Effector memory CD4-positive, alpha-beta T cell (primary cell): ENCODE results near the gene KNDC1.
"Not testable (repeated sequence)": the region's sequence is repeated elsewhere in the genome, so short reads cannot be mapped to it uniquely, and the experiment has no call there.

ENCODE experiments used
- DNase-seq, 3 donors: peaks; one replicate each; pipeline ENCODE4 v3.0.0-alpha.2; 2020
- H3K27ac ChIP-seq: 2 replicates; pipeline ENCODE4 v1.7.0; 2013; ENCODE audit warnings: mild to moderate bottlenecking, low read length, moderate library complexity; ENCODE audit not compliant: insufficient read depth, poor library complexity, severe bottlenecking
- H3K27me3 ChIP-seq: replicated peaks from 2 replicates; pipeline ENCODE4 v1.7.0; 2013; ENCODE audit warnings: mild to moderate bottlenecking, low read length; ENCODE audit not compliant: insufficient read depth, control insufficient read depth, poor library complexity, severe bottlenecking
- H3K36me3 ChIP-seq: 2 replicates; pipeline ENCODE4 v1.7.0; 2013; ENCODE audit warnings: mild to moderate bottlenecking, low read length, moderate library complexity; ENCODE audit not compliant: control insufficient read depth, insufficient read depth
- H3K4me1 ChIP-seq: 2 replicates; pipeline ENCODE4 v1.7.0; 2013; ENCODE audit warnings: low read length, mild to moderate bottlenecking; ENCODE audit not compliant: control insufficient read depth, insufficient read depth, poor library complexity, severe bottlenecking
- H3K4me3 ChIP-seq: 2 replicates; pipeline ENCODE4 v1.7.0; 2013; ENCODE audit warnings: low read length, low read depth, mild to moderate bottlenecking; ENCODE audit not compliant: insufficient read depth, poor library complexity, severe bottlenecking
- H3K9me3 ChIP-seq: 2 replicates; pipeline ENCODE4 v1.7.0; 2013; ENCODE audit warnings: mild to moderate bottlenecking, low read length, moderate library complexity; ENCODE audit not compliant: control insufficient read depth

The KNDC1 gene

DNA sequence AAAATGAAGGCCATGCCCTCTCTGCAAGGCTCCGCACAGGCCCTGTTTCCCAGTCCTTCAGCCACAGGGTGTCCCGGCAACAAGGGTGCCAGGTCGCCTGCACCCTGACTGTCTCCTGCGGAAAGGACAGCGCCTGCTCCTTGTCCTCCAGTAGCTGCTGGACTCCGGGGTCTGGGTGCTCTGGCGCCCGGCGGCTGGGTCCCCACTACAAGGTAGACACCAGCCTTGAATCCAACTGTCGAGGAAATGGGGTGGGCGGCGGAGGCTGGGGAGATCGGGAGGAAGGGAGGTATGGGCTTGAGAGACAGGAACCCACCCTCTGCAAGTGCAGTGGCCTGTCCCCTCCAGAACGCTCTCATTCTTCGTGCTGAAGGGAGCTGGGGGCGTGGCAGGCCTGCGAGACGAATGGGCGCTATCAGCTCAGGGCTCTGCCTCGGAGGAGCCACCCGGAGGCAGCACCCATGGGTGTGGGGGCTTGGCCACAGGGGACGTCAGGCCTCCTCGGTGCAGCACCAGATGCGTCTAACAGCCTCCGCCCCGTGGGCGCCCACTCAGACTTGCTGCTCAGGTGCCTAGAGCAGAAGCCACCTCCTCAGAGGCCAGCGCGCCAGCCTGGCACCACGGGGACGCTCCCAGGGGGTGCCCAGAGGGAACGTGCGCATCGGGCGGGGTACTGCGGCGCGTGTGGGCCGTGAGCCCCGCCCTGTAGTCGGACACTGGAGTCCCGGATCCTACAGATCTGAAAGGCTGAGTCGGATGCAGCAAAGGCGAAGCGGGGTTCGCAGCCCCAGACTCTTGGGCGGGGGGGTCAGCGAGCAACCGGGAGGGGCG lies 101.1 kb downstream of the KNDC1 start:
- peak; percentile 52 to 66 (median 57) for DNase-seq
- Histone ChIP-seq H3K4me3 (peak overlapping the region; percentile 60), H3K9me3 (no peaks in the 10 kb centered on the region), H3K27ac (peak overlapping the region; percentile 90), H3K4me1 (peaks cover 72% of the 10 kb centered on the region), H3K36me3 (peaks cover 10% of the 10 kb centered on the region), H3K27me3 (no peaks in the 10 kb centered on the region)

DNA sequence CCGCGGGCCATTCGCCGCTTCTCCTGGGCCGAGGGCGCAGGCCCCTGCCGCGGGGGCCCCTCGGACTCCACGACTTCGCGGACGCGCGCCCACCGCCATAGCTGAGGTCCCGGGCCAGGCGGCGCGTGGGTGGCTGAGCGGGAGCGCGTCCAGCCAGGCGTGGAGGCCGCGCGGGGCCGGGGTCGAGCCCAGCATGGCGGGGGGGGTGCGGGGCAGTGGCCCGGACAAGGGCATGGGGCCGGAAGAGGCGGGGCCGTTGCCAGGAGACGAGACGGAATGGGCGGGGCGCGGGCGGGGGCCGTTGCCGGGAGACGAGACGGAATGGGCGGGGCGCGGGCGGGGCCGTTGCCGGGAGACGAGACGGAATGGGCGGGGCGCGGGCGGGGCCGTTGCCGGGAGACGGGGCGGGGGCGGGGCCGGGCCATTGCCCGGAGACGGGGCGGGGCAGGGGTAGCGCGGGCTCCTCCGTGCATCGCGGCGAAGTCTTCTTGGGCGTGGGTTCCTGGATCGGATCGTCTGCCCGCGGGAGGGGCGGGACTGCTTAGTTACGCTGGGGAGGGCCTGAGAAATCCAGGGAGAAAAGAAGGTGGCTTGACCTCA lies 101.8 kb downstream of the KNDC1 start:
- H3K9me3 ChIP-seq, result no peaks in the 10 kb centered on the region
- peak overlapping the region; percentile 90 for H3K27ac ChIP-seq
- H3K4me3 ChIP-seq, result peak overlapping the region; percentile 60
- no peaks in the 10 kb centered on the region for H3K27me3 ChIP-seq
- DNase-seq, result peak; percentile 79 to 84 (median 82)
- peaks cover 72% of the 10 kb centered on the region for H3K4me1 ChIP-seq
- peaks cover 14% of the 10 kb centered on the region for H3K36me3 ChIP-seq

DNA sequence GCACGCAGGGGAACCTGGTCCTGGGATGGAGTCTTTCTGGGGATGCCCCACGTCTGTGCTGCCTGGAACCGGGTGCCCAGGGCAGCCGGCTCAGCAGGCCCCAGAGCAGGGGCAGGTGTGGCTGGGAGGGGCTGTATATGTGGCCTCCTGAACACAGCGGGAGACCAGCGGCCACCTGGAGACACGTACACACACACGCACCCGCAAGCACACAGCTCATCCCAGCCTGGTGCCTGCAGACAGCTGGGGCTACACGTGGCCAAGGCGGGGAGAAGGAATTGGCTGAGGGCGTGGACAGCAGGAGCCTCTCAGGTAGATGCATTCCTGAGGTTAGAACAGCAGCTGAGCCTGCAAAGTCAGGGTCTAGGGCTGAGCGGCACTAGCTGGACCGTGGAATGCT lies 102.7 kb downstream of the KNDC1 start:
- H3K4me1 ChIP-seq, result peaks cover 64% of the 10 kb centered on the region
- no peak overlapping the region for H3K4me3 ChIP-seq
- DNase-seq, result no peak
- H3K36me3 ChIP-seq, result peaks cover 22% of the 10 kb centered on the region
- H3K9me3 ChIP-seq, result no peaks in the 10 kb centered on the region
- H3K27me3 ChIP-seq, result no peaks in the 10 kb centered on the region
- peak overlapping the region; percentile 66 for H3K27ac ChIP-seq

DNA sequence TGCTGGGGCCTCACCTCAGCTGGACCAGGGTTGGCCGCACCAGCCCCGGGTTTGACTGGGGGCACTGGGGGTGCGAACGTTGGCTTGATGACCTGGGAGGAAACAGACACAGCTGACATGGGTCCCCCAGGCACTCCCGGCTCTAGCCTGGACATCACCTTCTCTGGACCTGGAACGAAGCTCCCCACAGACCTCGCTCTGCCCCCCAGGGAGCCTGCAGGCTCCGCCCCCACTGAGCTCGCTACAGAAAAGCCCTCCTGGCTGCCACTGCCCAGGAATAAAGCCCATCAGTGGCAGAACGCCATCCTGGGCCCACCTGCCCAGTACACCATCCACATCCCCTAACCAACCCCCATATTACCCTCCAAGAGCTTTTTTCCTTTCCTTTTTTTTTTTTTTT lies 103.7 kb downstream of the KNDC1 start:
- Histone ChIP-seq H3K27me3 (no peaks in the 10 kb centered on the region), H3K9me3 (no peaks in the 10 kb centered on the region), H3K36me3 (peaks cover 32% of the 10 kb centered on the region), H3K27ac (no peak overlapping the region), H3K4me3 (no peak overlapping the region), H3K4me1 (peaks cover 55% of the 10 kb centered on the region)
- DNase-seq, result no peak

DNA sequence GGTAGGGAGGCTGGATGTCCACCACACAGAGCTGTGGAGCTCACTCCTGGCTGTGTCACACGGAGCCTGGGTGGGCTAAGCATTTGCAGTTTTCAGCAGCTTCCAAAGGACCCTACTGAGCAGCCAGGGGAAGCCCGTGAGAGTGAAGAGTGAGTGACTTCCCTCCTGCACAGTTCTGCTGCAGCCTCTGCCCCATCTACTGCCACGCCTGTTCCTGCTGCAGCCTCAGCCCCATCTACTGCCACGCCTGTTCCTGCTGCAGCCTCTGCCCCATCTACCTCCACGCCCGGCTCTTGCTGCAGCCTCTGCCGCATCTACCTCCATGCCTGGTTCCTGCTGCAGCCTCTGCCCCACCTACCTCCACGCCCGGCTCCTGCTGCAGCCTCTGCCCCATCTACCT lies 104.4 kb downstream of the KNDC1 start:
- no peak for DNase-seq
- Histone ChIP-seq H3K4me1 (peaks cover 47% of the 10 kb centered on the region), H3K27ac (peak overlapping the region; percentile 11), H3K36me3 (peaks cover 40% of the 10 kb centered on the region), H3K4me3 (no peak overlapping the region), H3K9me3 (no peaks in the 10 kb centered on the region), H3K27me3 (no peaks in the 10 kb centered on the region)

DNA sequence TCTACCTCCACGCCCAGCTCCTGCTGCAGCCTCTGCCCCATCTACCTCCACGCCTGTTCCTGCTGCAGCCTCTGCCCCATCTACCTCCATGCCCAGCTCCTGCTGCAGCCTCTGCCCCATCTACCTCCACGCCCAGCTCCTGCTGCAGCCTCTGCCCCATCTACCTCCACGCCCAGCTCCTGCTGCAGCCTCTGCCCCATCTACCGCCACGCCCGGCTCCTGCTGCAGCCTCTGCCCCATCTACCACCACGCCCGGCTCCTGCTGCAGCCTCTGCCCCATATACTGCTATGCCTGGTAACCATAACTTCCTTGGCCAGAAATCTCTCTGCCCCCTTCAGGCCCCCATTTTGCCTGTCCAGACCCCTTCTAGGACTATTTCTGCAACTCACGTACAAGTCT lies 105.0 kb downstream of the KNDC1 start:
- Histone ChIP-seq H3K4me1 (peaks cover 41% of the 10 kb centered on the region), H3K36me3 (peaks cover 46% of the 10 kb centered on the region)
- H3K4me3 ChIP-seq, H3K27ac ChIP-seq, H3K9me3 ChIP-seq, DNase-seq, H3K27me3 ChIP-seq: not testable (repeated sequence)

DNA sequence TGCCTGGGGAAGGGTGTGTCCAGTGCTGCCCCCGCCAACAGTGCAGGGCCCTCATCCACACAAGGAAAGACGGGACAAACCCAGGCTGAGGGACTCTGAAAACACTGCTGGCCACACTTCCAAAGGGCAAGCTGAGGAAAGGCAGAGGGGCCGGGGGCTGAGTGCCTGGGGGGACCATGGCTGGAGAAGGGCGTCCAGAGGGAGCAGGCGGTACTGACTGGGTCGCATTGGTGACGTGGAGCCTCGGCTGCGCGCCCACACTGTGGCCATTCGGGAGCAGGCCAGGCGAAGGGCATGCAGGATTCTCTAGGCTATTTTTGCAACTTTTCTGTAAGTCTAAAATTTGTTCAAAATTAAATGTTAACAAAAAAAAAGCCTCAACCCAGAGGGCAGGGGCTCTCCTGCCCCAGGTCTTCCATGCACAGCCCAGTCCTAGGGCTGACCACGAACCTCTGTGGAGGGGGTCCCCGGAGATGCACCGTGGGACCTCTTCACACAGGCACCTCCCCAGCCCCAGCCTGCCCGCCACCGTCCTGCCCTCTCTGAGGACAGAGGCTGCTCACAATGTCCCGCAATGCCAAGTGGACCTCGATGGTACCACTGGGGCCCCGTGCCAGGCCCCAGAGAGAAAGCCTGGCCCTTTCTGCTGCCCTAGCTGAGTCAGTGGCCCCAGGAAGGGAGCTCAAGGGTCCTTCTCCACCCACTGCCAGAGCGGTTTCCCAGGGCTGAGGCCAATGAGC lies 106.2 kb downstream of the KNDC1 start:
- peak overlapping the region; percentile 0 for H3K27ac ChIP-seq
- no peak overlapping the region for H3K4me3 ChIP-seq
- no peaks in the 10 kb centered on the region for H3K27me3 ChIP-seq
- peaks cover 32% of the 10 kb centered on the region for H3K4me1 ChIP-seq
- no peak for DNase-seq
- peaks cover 58% of the 10 kb centered on the region for H3K36me3 ChIP-seq
- H3K9me3 ChIP-seq, result no peaks in the 10 kb centered on the region

DNA sequence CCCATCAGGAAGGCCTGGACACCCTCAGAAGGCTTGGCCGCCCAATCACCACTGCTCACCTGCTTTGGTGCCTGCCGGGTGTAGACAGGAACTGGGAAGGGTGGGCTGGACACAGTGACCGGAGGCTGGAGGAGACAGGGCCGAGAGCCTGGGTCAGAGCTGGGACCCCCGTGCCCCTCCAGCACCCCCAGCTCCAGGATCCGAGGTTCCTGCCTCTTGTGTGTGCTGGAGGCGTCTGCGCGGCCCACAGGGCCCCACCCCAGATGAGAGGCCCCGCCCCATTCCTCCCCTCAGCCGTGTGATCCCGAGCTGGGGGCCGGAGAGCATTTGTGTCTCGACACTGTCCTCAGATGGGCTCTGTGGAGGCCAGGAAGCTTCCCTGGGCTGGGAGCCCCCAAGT lies 107.3 kb downstream of the KNDC1 start:
- H3K27ac ChIP-seq, result peak overlapping the region; percentile 11
- no peaks in the 10 kb centered on the region for H3K27me3 ChIP-seq
- H3K9me3 ChIP-seq, result no peaks in the 10 kb centered on the region
- peaks cover 27% of the 10 kb centered on the region for H3K4me1 ChIP-seq
- peaks cover 67% of the 10 kb centered on the region for H3K36me3 ChIP-seq
- DNase-seq, result no peak
- H3K4me3 ChIP-seq, result no peak overlapping the region

DNA sequence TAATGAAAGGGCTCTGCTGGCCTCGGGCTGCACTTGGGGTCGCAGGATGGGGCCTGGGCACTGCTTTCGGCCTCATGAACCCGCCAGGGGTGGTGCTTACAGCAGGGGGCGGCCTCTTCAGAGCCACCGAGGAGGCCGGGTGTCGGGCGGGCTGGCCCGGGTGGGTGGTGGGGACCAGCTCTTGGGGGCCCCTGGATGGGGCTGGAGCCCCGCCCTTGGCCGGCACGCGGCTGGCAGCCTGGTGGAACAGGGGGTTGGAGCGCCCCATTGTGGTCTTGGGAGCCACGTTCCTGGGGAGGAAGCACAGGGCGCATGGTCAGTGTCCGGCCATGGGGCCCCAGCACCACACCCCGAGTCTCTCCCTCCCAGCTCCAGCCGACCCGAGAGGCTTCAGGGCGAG lies 107.8 kb downstream of the KNDC1 start:
- Histone ChIP-seq H3K9me3 (no peaks in the 10 kb centered on the region), H3K4me1 (peaks cover 21% of the 10 kb centered on the region), H3K27ac (no peak overlapping the region), H3K4me3 (no peak overlapping the region), H3K27me3 (no peaks in the 10 kb centered on the region), H3K36me3 (peaks cover 68% of the 10 kb centered on the region)
- no peak for DNase-seq

DNA sequence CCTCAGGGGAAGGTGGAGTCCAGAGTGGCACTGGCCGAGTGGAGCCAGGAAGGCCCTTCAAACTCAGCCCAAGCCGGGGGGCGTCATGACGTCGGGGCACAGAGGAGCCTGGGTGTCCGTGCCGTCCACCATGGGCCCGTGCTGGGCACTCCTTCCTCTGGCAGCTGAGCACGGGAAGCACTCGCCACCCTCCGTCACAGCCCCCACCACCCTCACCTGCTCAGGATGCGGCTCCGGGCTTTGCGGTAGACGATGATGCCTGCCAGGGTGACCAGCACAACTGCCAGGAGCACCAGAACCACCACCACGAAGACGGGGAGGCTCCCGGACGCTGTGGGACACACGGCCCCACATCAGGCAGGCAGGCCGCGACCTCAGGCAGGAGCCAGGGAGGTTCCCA lies 108.5 kb downstream of the KNDC1 start:
- Histone ChIP-seq H3K4me3 (no peak overlapping the region), H3K4me1 (peaks cover 16% of the 10 kb centered on the region), H3K27ac (no peak overlapping the region), H3K9me3 (no peaks in the 10 kb centered on the region), H3K36me3 (peaks cover 69% of the 10 kb centered on the region), H3K27me3 (no peaks in the 10 kb centered on the region)
- no peak for DNase-seq
